AG08396 (cell line): ENCODE measurements around the gene IL1RL2.

Source experiments
- DNase-seq: peaks from one replicate; pipeline ENCODE4 v3.0.0; 2012; ENCODE audit warnings: low spot score, mixed read lengths

IL1RL2 gene

GRCh38 chr2:102238778-102239177 is 52.0 kb downstream of the IL1RL2 start:
- no peak for DNase-seq

- no peak for DNase-seq
These were observed 52.5 kb downstream of the IL1RL2 start for GRCh38 chr2:102239344-102239743.

- DNase-seq, result peak; percentile 89
These were observed 54.0 kb downstream of the IL1RL2 start for GRCh38 chr2:102240640-102241370.

GRCh38 chr2:102241616-102242305 is 54.9 kb downstream of the IL1RL2 start:
- no peak for DNase-seq

- DNase-seq, result peak; percentile 58
These were observed 58.7 kb downstream of the IL1RL2 start for GRCh38 chr2:102245266-102246151.

- DNase-seq, result no peak
These were observed 63.5 kb downstream of the IL1RL2 start for GRCh38 chr2:102250278-102250821.

GRCh38 chr2:102251042-102251848 is 64.4 kb downstream of the IL1RL2 start:
- DNase-seq, result peak; percentile 61

GRCh38 chr2:102251849-102252203 is 65.0 kb downstream of the IL1RL2 start:
- no peak for DNase-seq

GRCh38 chr2:102252236-102252635 is 65.4 kb downstream of the IL1RL2 start:
- no peak for DNase-seq

GRCh38 chr2:102253140-102253752 is 66.4 kb downstream of the IL1RL2 start:
- no peak for DNase-seq

- DNase-seq, result no peak
These were observed 66.9 kb downstream of the IL1RL2 start for GRCh38 chr2:102253753-102254150.

GRCh38 chr2:102256276-102256675 is 69.5 kb downstream of the IL1RL2 start:
- no peak for DNase-seq

GRCh38 chr2:102256874-102257462 is 70.1 kb downstream of the IL1RL2 start:
- DNase-seq, result no peak

- DNase-seq, result no peak
These were observed 71.2 kb downstream of the IL1RL2 start for GRCh38 chr2:102258025-102258385.

GRCh38 chr2:102258386-102259074 is 71.7 kb downstream of the IL1RL2 start:
- DNase-seq, result peak; percentile 79

GRCh38 chr2:102261467-102262135 is 74.8 kb downstream of the IL1RL2 start:
- DNase-seq, result no peak

GRCh38 chr2:102262216-102263129 is 75.7 kb downstream of the IL1RL2 start:
- DNase-seq, result no peak

GRCh38 chr2:102264952-102265351 is 78.1 kb downstream of the IL1RL2 start:
- no peak for DNase-seq
